HG03066 (cell line): Measurements from ENCODE around the gene DNAAF5.
"Not testable (repeated sequence)": the region's sequence is repeated elsewhere in the genome, so short reads cannot be mapped to it uniquely, and the experiment has no call there.

Experiments used
- ATAC-seq: cut with Tn5 transposase; IDR thresholded peaks from one replicate; pipeline ENCODE4 v1.9.1; 2021; ENCODE audit warnings: low read depth; ENCODE audit not compliant: unreplicated experiment

Gene DNAAF5

GRCh38 chr7:729140-730000 lies 2.9 kb downstream of the DNAAF5 start:
- no peak for ATAC-seq

DNA sequence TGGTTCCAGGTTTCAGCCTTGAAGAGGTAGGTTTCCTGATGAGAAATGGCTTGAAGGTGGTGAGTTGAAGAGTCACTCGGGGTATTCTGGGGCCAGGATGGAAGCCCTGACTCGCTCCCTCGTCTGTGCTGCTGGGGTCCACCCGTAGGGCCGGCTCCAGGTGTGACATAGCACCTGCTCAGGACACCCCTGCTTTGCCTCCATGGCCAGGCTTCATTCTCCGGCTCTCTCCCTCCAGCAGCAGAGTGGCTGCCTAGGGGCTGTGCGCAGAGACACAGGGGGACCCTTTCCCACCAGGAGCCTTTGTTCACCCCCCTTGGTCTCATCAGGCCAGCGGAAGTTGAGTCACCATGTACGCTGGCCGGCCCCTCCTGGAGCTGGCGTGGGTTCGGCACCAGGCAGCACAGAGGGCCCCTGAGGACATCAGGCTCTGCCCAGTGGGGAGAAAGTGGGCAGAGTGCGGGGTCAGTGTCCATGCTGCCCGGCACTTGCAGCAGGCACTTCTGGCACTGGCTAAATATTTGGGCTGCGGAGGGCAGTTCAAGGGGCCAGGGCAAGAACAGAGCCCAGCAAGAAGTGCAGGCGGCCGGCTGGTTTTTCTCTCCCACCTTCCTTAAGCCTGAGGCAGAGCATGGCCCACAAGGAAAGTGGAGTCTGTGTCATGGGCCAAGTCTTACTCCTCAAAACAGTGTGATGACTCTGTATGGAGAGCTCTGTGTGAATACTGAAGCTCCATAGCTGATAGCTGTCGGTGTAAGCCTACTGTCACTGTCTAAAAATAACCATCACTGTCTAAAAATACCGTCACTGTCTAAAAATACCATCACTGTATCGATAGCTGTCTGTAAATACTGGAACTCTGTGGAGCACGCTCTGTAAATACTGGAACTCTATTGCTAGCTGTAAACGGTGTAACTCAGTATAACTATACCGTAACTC lies 4.3 kb downstream of the DNAAF5 start:
- no peak for ATAC-seq

GRCh38 chr7:731440-732085 lies 5.1 kb downstream of the DNAAF5 start:
- no peak for ATAC-seq

DNA sequence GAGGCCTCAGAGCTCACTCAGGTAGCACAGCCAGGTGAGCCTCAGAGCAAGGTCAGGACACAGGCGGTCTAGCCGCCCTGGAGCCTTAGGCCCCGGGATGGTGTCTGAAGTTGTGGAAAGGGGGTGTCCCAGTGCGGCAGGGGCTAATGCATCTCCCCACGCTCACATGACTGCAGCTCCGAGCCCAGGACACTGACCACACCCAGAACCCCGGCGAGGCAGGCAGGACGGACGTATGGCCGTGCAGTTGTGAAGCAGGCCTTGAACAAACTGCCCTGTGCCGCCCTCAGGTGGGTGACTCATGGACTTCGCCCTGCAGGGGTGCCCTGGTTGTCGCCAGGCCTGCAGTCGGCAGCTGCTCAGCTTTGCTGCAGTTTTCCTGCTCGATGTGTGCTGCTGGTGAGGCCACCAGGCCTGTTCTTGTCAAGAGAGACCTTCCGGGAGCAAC lies 5.6 kb downstream of the DNAAF5 start:
- ATAC-seq, result no peak

- ATAC-seq, result no peak
These were observed 6.1 kb downstream of the DNAAF5 start for GRCh38 chr7:732556-732955.

GRCh38 chr7:734214-734613 lies 7.7 kb downstream of the DNAAF5 start:
- ATAC-seq, result no peak

- no peak for ATAC-seq
These were observed 8.3 kb downstream of the DNAAF5 start for GRCh38 chr7:734808-735207.

DNA sequence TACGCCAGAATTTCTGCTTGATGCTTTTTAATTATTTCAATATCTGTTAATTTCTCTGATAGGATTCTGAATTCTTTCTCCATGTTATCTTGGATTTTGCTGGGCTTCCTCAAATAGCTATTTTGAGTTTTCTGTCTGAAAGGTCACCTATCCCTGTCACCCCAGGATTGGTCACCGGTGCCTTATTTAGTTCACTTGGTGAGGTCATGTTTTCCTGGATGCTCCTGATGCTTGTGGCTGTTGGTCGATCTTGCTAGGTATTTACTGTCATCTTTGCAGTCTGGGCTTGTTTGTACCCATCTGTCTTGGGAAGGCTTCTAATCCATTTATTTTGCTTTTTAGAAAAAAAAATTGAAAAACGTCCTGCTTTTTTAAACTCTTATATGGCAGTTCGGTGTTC lies 11.7 kb downstream of the DNAAF5 start:
- ATAC-seq, result no peak

DNA sequence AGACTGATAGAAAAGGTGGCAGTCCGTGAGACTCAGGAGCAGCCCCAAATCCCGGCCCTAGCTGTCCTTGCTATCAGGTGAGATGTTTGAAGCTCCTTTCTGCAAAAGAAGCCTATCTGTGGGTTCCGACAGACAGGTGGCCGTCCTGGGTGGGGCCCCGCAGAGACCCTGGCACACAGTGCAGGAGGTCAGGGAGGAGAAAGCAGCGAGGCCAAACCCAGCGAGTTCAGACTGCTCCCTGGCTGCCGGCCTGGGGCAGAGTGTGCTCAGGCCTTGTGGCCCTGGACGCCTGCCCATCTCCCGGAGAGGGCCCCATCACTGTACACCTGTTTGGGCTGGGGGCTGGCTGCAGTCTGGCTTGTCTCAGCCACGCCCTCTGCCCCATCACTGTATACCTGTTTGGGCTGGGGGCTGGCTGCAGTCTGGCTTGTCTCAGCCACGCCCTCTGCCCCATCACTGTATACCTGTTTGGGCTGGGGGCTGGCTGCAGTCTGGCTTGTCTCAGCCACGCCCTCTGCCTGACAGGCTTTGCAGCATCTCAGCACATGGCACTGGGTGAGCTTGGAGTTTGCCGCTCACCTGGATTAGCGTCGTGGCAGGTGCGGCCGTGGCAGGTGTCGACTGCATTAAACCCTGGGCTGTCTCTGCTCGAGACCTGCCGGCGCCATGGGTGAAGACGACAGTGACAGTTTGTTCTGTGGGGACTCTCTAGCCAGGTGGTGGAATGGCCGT lies 12.4 kb downstream of the DNAAF5 start:
- ATAC-seq, result no peak

DNA sequence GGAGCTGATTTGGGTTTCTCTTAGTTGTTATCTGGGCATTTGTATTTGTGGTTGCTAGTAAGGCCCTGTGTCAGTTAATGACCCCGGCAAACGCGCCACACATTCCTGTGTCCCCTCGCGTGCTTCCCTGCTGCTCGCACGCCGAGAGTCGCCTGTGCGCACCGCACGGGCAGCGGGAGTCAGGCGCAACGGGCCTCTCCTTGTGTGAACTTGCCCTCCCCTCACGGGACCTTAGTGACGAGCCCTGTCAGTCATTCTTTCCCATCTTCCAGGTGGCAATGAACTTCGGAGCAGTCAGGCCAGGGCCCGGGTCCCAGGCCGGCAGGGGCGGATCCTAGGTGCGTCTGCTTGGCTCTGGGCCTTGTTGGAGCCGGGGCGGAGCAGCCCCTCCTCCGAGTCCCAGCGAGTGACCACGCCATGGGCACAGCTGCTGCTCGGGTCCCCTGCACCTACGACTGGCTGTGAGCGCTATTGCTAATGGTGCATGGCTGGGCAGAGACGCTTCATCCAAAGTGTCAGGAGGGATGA lies 13.0 kb downstream of the DNAAF5 start:
- no peak for ATAC-seq

- ATAC-seq, result no peak
These were observed 13.8 kb downstream of the DNAAF5 start for GRCh38 chr7:739983-740942.

- no peak for ATAC-seq
These were observed 14.7 kb downstream of the DNAAF5 start for GRCh38 chr7:741191-741671.

- ATAC-seq, result no peak
These were observed 15.4 kb downstream of the DNAAF5 start for GRCh38 chr7:741850-742249.

GRCh38 chr7:742791-743190 lies 16.3 kb downstream of the DNAAF5 start:
- no peak for ATAC-seq

DNA sequence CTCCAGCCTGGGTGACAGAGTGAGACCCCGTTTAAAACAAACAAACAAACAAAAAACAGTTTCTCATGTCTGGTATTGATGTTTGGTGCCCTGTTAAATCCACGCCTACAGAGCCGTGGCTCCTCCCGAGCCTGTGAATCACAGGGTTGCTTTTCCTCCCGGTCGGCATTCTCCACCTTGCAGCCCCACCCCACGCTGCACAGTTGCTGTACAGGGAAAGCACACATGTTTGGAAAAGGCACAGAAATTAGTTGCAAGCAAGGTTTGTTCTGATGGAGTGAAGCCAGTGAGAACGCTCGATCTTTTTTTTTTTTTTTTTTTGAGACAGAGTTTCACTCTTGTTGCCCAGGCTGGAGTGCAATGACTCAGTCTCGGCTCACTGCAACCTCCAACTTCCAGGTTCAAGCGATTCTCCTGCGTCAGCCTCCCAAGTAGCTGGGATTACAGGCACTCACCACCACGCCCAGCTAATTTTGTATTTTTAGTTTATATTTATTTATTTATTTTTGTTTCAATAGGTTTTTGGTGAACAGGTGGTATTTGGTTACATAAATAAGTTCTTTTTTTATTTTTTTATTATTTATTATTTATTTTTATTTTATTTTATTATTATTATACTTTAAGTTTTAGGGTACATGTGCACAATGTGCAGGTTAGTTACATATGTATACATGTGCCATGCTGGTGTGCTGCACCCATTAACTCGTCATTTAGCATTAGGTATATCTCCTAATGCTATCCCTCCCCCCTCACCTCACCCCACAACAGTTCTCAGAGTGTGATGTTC lies 17.0 kb downstream of the DNAAF5 start:
- not testable (repeated sequence) for ATAC-seq

DNA sequence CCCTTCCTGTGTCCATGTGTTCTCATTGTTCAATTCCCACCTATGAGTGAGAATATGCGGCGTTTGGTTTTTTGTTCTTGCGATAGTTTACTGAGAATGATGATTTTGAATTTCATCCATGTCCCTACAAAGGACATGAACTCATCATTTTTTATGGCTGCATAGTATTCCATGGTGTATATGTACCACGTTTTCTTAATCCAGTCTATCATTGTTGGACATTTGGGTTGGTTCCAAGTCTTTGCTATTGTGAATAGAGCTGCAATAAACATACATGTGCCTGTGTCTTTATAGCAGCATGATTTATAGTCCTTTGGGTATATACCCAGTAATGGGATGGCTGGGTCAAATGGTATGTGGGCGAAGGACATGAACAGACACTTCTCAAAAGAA lies 17.6 kb downstream of the DNAAF5 start:
- not testable (repeated sequence) for ATAC-seq

- no peak for ATAC-seq
These were observed 18.4 kb downstream of the DNAAF5 start for GRCh38 chr7:744854-745430.
